ENCODE results near the gene NCOA3.

Gene NCOA3

DNA sequence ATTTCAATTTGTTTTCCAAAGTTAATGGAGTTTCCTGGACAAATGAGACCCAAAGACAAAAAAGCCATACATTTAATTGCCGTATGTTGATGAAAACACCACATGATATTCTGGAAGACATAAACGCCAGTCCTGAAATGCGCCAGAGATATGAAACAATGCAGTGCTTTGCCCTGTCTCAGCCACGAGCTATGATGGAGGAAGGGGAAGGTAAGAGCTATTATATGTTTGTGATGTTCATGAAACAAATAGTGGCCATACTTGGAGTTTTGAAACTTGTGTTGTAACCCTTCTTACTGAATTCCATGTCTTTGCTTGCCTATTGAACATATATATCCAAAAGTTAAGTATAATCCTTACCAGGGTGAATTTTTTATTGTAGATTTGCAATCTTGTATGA, 125.9 kb downstream of the NCOA3 start:
- no peak for TF ChIP-seq CTCF (IDR thresholded peaks at IDR 0.05; ENCODE audit: extremely low read depth, missing control alignments)
- DNase-seq (ENCODE audit: low spot score) = no peak

DNA sequence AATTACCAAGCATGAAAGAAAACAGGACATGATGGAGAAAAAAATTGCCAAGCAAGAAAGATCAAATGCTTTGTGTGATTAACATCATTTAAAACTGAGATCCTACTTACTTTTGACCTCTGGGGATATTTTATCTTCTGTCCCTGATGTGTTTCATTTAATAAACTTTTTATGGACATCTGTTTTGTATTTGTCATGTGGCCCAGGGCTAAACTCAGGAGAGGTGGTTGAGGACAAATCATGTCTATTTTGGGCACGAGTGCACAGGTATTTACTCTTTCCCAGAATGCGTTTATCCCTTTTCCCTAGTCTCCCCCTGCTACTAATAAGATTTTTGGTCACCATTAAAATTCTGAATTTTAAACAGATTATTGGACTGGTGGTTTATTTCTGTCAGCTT, 128.2 kb downstream of the NCOA3 start:
- DNase-seq (ENCODE audit: low spot score) = no peak
- no peak for TF ChIP-seq CTCF (IDR thresholded peaks at IDR 0.05; ENCODE audit: extremely low read depth, missing control alignments)

- no peak for TF ChIP-seq CTCF (IDR thresholded peaks at IDR 0.05; ENCODE audit: extremely low read depth, missing control alignments)
- no peak for DNase-seq (ENCODE audit: low spot score)
These were observed 129.4 kb downstream of the NCOA3 start for GRCh38 chr20:47631078-47631477.

- no peak for TF ChIP-seq CTCF (IDR thresholded peaks at IDR 0.05; ENCODE audit: extremely low read depth, missing control alignments)
- no peak for DNase-seq (ENCODE audit: low spot score)
These were observed 133.6 kb downstream of the NCOA3 start for GRCh38 chr20:47635256-47635655.

DNA sequence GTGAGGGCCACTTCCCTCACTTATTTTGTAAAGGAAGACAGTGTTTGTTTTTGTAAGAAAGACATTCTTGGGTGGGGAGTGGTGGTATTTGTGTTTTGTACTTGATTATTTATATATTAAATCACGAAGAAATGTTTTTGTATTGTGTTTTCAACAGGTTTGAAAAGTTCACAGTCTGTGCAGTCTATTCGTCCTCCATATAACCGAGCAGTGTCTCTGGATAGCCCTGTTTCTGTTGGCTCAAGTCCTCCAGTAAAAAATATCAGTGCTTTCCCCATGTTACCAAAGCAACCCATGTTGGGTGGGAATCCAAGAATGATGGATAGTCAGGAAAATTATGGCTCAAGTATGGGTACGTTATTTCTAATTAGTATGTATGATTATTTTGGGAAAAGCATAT, 137.2 kb downstream of the NCOA3 start:
- no peak for TF ChIP-seq CTCF (IDR thresholded peaks at IDR 0.05; ENCODE audit: extremely low read depth, missing control alignments)
- no peak for DNase-seq (ENCODE audit: low spot score)

DNA sequence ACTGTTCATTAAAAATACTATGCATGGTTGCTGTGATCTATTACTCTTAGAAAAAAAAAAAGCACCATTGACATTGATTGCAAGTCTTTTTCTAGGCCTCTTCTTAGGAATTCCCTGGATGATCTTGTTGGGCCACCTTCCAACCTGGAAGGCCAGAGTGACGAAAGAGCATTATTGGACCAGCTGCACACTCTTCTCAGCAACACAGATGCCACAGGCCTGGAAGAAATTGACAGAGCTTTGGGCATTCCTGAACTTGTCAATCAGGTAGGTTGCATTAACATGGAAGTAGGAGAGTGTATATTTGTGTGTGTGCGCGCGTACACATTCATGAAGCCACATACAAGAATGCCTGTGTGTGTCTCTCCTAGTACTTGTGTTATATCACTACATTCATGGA, 140.4 kb downstream of the NCOA3 start:
- no peak for TF ChIP-seq CTCF (IDR thresholded peaks at IDR 0.05; ENCODE audit: extremely low read depth, missing control alignments)
- DNase-seq (ENCODE audit: low spot score) = no peak

GRCh38 chr20:47642624-47643023, 140.9 kb downstream of the NCOA3 start:
- DNase-seq (ENCODE audit: low spot score) = no peak
- no peak for TF ChIP-seq CTCF (IDR thresholded peaks at IDR 0.05; ENCODE audit: extremely low read depth, missing control alignments)

All from GM20000 (cell line).